ENCODE results near the gene TLX2.

GRCh38 chr2:74522516-74522915 is 8.3 kb downstream of the TLX2 start:
- TF ChIP-seq POLR2AphosphoS5 (IDR thresholded peaks at IDR 0.05) (no peak), CTCF (IDR thresholded peaks at IDR 0.05) (no peak), POLR2A (IDR thresholded peaks at IDR 0.05) (no peak)
